ENCODE data around the gene ARHGAP32.

- TF ChIP-seq EZH2 (IDR thresholded peaks at IDR 0.05; ENCODE audit: insufficient read depth, poor library complexity, severe bottlenecking) (no peak), EZH2phosphoT487 (IDR thresholded peaks at IDR 0.05; ENCODE audit: insufficient read depth, low read depth) (no peak)
Observed at GRCh38 chr11:129141748-129142523, 50.2 kb downstream of the ARHGAP32 start.
